Erythroblast (primary cell): Measurements from ENCODE around the gene LIN54.

Source experiments
- GATA1 ChIP-seq: IDR thresholded peaks from 2 replicates; pipeline ENCODE4 v1.6.1; 2011; ENCODE audit warnings: low read depth, mild to moderate bottlenecking, control low read depth, low read length, moderate library complexity
- POLR2A ChIP-seq: IDR thresholded peaks from 2 replicates; pipeline ENCODE4 v1.6.1; 2011; ENCODE audit warnings: mild to moderate bottlenecking, low read length

- TF ChIP-seq POLR2A: no peak
- TF ChIP-seq GATA1: no peak
These were observed 41.7 kb downstream of the LIN54 start for GRCh38 chr4:82968972-82969371.
